A673 (cell line): ENCODE data around the gene PIGP. TPM values are rescaled to one million over a fixed set of nuclear protein-coding genes. Genes with fewer than 3 reads are reported as not detected.

Source experiments
- BruUV-seq: library from RNA; stranded (reverse); fragments of 400-500 nt; replicated peaks from 2 replicates; lab custom pipeline; 2021; lab: Mats Ljungman, UMichigan
- CTCF ChIA-PET: fragments of 300-600 bp; sonication (Branson Sonifier 250); formaldehyde crosslinking; loops from one replicate; lab custom pipeline; 2022; ENCODE audit warnings: antibody characterized with exemption; lab: Charles Lee
- POLR2A ChIA-PET: fragments of 300-600 bp; sonication (Branson Sonifier 250); formaldehyde crosslinking; loops from one replicate; lab custom pipeline; 2022; ENCODE audit warnings: antibody characterized with exemption; ENCODE audit not compliant: low non-redundant PET; lab: Charles Lee
- DNase-seq: peaks from one replicate; pipeline ENCODE4 v3.0.0-alpha.2; 2015; ENCODE audit warnings: low spot score
- H3K27ac ChIP-seq: fragments of 200-600 bp; sonication (generic); 2 replicates; pipeline ENCODE4 v1.5.1; 2016; ENCODE audit warnings: mixed run types, low read depth, mild to moderate bottlenecking, mixed read lengths, antibody characterized with exemption, low read length; ENCODE audit not compliant: poor library complexity, severe bottlenecking
- H3K27me3 ChIP-seq: fragments of 200-600 bp; sonication (generic); replicated peaks from 2 replicates; pipeline ENCODE4 v1.6.1; 2017; ENCODE audit warnings: mixed run types, low read depth, mild to moderate bottlenecking, mixed read lengths, antibody characterized with exemption, low read length; ENCODE audit not compliant: insufficient read depth, poor library complexity
- H3K36me3 ChIP-seq: fragments of 200-600 bp; sonication (generic); 2 replicates; pipeline ENCODE4 v1.6.1; 2016; ENCODE audit warnings: mixed run types, mild to moderate bottlenecking, mixed read lengths, antibody characterized with exemption, low read length; ENCODE audit not compliant: insufficient read depth, poor library complexity, severe bottlenecking
- H3K4me1 ChIP-seq: fragments of 200-600 bp; sonication (generic); 2 replicates; pipeline ENCODE4 v1.6.1; 2017; ENCODE audit warnings: mixed run types, mild to moderate bottlenecking, mixed read lengths, antibody characterized with exemption, low read length; ENCODE audit not compliant: insufficient read depth, poor library complexity, severe bottlenecking
- H3K4me3 ChIP-seq: fragments of 200-600 bp; sonication (generic); 2 replicates; pipeline ENCODE4 v1.5.1; 2016; ENCODE audit warnings: low read depth, mixed run types, mild to moderate bottlenecking, mixed read lengths, low read length; ENCODE audit not compliant: poor library complexity, severe bottlenecking
- H3K9me3 ChIP-seq: fragments of 200-600 bp; sonication (generic); 2 replicates; pipeline ENCODE4 v1.6.1; 2016; ENCODE audit warnings: mixed run types, low read depth, mild to moderate bottlenecking, mixed read lengths, antibody characterized with exemption, low read length; ENCODE audit not compliant: poor library complexity, severe bottlenecking
- CTCF ChIP-seq: fragments of 300-800, 200-600 bp; sonication (generic); conservative IDR thresholded peaks from 2 replicates; pipeline ENCODE4 v1.5.1; 2017; ENCODE audit warnings: low read depth, mild to moderate bottlenecking, antibody characterized with exemption, low read length, moderate library complexity, mixed read lengths
- EZH2 ChIP-seq: fragments of 200-600 bp; sonication (generic); IDR thresholded peaks from 2 replicates; pipeline ENCODE4 v1.6.1; 2017; ENCODE audit warnings: borderline replicate concordance, low read depth, mild to moderate bottlenecking, mixed read lengths, antibody characterized with exemption, low read length; ENCODE audit not compliant: poor library complexity, severe bottlenecking
- intact Hi-C: fragments of 100-400 bp; cut with micrococcal nuclease; formaldehyde crosslinking; loops from one replicate; pipeline ENCODE4 v1.10.0; 2022; ENCODE audit not compliant: unreplicated experiment
- total RNA-seq: library from RNA; stranded (reverse); gene quantifications from 2 replicates; pipeline ENCODE4 v1.2.3, GENCODE V29; 2021

PIGP gene
- total RNA-seq, 1 experiment from 2014 or later, result 30.7 TPM

- TF ChIP-seq CTCF, result no peak
- no peak for TF ChIP-seq EZH2
- Histone ChIP-seq H3K4me1 (no peaks in the 10 kb centered on the region), H3K9me3 (no peaks in the 10 kb centered on the region), H3K36me3 (no peaks in the 10 kb centered on the region), H3K4me3 (no peak overlapping the region), H3K27me3 (no peaks in the 10 kb centered on the region), H3K27ac (no peak overlapping the region)
- CTCF ChIA-PET, result no interaction called here
- no TSS peak for BruUV-seq
- POLR2A ChIA-PET, result no interaction called here
- intact Hi-C loops, result no loop called here
- DNase-seq, result no peak
Observed at GRCh38 chr21:37045556-37045955, 27.3 kb downstream of the PIGP start.

GRCh38 chr21:37045149-37045548 is 27.7 kb downstream of the PIGP start:
- no TSS peak for BruUV-seq
- Histone ChIP-seq H3K27ac (no peak overlapping the region), H3K4me1 (no peaks in the 10 kb centered on the region), H3K27me3 (no peaks in the 10 kb centered on the region), H3K4me3 (no peak overlapping the region), H3K36me3 (no peaks in the 10 kb centered on the region), H3K9me3 (no peaks in the 10 kb centered on the region)
- TF ChIP-seq CTCF (no peak), EZH2 (no peak)
- no peak for DNase-seq
- ChIA-PET POLR2A (no interaction called here), CTCF (no interaction called here)
- intact Hi-C loops, result no loop called here

- ChIA-PET POLR2A (no interaction called here), CTCF (no interaction called here)
- Histone ChIP-seq H3K27ac (no peak overlapping the region), H3K27me3 (no peaks in the 10 kb centered on the region), H3K36me3 (no peaks in the 10 kb centered on the region), H3K4me3 (no peak overlapping the region), H3K4me1 (no peaks in the 10 kb centered on the region), H3K9me3 (no peaks in the 10 kb centered on the region)
- intact Hi-C loops, result no loop called here
- no peak for DNase-seq
- no peak for TF ChIP-seq CTCF
- BruUV-seq, result no TSS peak
Observed at GRCh38 chr21:37044643-37045042, 28.2 kb downstream of the PIGP start.
